NOMO-1 treated with DMSO at 0.1 percent for 48 hours (cell line): ENCODE measurements around the gene SRSF6.
A peak's percentile ranks its signal among the peaks of the same experiment; 100 is the strongest.
"Not testable (repeated sequence)": the region's sequence is repeated elsewhere in the genome, so short reads cannot be mapped to it uniquely, and the experiment has no call there.

Experiments
- DNase-seq: peaks from one replicate; lab custom pipeline; 2025; ENCODE audit not compliant: unreplicated experiment; lab: John Stamatoyannopoulos, UW

Gene SRSF6

DNA sequence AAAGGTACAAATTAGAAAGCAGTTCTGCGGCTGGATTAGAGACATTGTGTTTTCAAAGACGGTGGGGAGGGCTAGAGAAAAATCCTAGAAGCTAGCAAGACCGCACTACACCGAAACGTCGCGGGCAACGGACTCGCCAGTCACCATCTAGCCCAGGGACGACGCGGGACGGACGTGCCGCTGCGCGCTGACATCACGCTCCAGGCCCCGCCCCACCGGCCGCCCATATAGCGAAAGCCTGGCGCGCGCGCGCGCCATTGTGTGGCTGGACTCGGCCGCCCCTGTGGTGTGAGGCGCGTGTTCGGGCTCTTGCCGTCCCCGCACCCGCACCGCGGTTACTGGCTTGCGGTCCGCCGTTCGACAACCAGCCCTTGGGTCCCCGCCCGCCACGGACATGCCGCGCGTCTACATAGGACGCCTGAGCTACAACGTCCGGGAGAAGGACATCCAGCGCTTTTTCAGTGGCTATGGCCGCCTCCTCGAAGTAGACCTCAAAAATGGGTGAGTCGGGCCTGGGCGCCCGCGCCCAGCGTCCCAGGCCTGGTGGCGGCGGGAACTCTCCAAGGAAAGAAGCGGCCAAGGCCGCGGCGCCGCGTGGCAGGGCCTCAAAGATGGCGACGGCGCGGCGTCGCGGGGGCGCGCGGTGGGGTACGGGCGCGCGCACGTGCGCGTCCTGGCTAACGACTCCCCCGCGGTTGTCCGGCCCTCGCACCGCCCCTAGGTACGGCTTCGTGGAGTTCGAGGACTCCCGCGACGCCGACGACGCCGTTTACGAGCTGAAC lies at the start of gene SRSF6:
TSS of gene SRSF6 (plus strand) at position 257 of the 782 bp plus-strand sequence. CDS start at position 395, 138 bp downstream.
- DNase-seq = peak; percentile 89

DNA sequence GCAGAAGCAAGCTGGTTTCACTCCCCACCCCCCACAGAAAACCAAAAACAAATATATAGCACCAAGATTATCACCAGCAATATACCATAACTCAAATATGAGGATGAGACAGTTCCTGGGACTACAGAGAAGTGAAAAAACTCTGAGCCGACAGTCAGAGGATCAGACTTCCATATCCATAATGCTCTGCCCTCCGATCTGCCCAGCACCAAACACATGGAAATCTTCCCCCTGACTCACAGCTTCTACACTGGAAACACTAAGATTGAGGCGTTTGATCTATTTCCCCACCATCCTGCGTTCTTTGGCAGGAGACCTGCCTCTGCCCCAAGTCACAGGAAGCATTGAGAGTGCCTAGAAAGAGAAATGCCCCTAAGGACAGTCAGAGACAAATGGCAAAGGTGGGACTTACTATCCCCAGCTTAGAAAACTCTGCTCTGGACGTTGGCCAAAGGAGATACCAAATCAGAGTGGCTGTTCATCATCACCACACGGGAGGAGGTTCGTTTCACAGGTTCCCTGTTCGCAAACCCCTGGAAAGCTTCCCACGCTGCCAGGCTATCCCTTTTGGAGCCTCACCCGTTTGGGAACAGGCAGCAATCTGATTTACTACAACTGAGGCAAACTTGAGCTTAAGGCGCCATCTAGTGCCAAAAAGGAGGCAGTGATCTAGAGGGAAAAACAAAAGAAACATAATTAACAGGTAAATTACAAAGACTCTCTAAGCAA lies 48.7 kb upstream of the SRSF6 start:
- DNase-seq = peak; percentile 8

DNA sequence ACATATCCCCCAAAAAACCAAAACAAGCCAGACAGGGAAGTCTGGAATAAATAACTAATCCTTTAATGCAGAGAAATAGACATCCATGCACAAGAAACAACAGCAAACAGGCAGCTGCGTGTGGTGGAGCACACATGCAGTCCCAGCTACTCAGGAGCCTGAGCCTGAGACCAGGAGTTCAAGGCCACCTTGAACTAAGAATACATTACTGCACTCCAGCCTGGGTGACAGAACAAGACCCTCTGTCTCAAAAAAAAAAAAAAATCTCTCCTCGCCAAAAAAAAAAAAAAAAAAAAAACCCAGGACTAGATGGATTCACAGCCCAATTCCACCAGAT lies 48.2 kb upstream of the SRSF6 start:
- DNase-seq = no peak

DNA sequence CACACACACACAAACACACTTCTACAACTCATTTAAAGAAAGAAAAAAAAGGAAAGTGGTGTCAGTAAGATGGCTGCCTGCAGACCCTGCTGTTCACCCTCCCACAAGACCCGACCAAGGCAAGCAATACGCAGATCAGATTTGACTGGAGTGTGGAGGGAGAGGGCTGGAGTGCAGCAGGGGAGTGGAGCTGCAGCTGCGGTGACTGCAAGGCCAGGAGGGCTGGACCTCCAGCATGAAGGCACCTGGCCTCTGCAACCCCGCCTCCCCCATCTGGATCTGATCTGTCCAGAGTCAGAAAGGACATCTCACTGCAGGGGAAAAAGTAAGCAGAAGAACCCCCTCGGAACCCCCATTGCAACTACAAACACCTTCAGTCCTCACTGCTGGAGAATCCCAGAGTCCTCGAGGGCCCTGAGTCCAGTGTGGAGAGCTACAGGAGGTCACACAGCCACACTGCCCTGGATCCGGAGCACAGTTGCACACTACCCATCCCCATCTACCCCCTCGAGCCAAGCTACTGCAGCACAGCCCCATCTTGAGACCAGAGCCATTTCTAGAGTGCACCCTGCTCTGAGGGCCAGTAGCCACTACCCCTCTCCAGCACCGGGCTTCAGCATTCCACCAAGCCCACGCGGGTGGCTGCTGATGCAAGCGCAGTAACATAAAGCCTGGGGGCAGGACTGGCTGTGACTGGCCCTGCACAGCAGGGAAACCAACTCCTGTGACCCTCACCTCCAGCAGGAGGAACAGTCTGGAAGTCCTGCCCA lies 41.9 kb upstream of the SRSF6 start:
- no peak for DNase-seq

DNA sequence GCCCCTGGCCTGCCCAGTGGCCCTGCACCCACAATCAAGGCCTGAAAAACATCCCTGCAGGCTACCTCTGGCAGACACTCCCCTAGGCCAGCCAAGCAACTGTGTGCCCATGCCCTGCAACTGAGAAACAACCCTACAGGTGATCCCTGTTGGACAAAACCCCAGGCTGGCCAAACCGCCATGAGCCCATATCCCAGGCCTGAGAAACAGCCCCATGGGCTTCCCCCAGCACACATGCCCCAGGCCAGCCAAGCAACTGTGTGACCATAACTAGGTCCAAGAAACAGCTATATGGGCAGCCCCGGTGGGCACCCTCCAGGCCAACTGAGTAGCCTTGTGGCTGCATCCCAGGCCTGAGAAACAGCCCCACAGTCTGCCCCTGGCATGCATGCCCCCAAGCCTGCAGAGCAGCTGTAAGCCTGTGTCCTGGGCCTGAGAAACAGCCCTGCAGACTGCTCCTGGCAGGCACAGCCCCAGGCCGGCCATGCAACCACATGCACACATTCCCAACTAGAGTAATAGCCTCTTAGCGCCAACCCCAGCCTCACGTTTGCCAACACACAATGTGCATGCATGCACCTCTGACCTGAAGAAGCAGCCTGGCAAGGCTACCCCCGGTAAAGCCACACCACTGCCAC lies 41.0 kb upstream of the SRSF6 start:
- no peak for DNase-seq

DNA sequence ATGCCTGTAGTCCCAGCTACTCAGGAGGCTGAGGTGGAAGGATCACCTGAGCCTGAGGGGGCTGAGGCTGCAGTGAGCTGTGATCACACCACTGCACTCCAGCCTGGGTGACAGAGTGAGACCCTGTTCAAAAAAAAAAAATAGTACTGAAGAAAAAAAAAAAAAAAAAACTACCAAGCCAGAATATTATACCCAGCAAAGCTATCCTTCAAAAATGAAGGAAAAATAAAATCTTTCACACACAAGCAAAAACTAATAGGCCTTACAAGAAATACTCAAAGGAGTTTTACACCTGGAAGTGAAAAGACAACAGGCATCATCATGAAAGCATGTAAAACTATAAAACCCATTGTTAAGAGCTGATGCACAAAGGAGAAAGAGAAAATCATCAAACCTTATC lies 37.5 kb upstream of the SRSF6 start:
- no peak for DNase-seq

DNA sequence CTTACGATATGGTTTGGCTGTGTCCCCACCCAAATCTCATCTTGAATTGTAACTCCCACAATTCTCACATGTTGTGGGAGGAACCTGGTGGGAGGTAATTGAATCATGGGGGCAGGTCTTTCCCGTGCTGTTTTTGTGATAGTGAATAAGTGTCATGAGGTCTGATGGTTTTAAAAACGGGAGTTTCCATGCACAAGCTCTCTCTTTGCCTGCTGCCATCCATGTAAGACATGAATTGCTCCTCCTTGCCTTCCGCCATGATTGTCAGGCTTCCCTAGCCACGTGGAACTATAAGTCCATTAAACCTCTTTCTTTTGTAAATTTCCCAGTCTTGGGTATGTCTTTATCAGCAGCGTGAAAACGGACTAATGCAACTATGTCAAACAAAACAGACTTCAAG lies 36.8 kb upstream of the SRSF6 start:
- DNase-seq = not testable (repeated sequence)

DNA sequence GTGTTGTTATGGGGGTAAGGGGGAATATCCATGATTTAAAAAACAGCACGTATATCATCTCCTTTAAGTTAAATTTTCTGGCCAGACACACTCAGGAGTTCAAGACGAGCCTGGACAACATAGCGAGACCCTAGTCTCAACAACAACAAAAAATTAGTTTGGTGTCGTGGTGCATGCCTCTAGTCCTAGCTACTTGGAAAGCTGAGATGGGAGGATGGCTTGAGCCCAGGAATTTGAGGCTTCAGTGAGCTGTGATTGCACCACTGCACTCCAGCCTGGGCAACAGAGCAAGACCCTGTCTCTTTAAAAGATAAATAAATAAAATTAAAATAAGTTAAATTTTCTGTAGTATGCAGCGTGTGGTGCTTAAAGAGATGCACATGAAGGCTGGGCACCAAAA lies 31.5 kb upstream of the SRSF6 start:
- DNase-seq = no peak

- no peak for DNase-seq
Observed at GRCh38 chr20:43430265-43431133, 27.2 kb upstream of the SRSF6 start.

DNA sequence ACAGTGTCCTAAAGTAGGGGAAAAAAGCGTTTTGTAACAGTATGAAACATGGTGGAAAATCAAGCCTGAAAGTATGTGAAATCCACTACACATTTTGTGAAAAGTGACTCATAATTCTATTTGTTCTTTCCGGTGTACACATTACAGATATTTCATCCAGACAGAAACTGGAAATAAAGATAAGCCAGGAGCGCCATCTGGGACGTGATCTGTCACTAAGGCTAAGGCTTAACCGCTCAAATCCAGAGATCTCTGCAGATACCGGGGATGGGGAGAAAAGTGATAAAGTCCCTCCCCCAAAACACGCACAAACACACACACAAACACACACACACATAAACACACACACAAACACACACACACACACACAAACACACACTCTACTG lies 26.6 kb upstream of the SRSF6 start:
- no peak for DNase-seq

DNA sequence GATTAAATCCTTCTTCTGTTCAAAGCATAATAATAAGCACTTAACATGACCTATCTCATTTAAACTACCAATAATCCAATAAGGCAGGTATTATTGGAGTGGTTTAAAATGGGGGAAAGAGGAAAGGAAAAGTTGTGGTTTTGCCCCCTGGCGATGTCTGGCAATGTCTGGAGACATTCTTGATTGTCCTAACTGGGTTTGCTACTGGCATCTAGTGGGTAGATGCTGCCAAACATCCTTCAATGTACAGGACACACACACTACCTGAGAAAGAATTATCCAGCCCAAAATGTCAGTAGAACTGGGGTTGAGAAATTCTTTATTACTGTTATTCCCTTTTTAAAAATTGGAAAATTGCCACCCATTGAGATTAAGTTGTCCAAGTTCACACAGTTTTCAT lies 25.2 kb upstream of the SRSF6 start:
- DNase-seq = no peak

DNA sequence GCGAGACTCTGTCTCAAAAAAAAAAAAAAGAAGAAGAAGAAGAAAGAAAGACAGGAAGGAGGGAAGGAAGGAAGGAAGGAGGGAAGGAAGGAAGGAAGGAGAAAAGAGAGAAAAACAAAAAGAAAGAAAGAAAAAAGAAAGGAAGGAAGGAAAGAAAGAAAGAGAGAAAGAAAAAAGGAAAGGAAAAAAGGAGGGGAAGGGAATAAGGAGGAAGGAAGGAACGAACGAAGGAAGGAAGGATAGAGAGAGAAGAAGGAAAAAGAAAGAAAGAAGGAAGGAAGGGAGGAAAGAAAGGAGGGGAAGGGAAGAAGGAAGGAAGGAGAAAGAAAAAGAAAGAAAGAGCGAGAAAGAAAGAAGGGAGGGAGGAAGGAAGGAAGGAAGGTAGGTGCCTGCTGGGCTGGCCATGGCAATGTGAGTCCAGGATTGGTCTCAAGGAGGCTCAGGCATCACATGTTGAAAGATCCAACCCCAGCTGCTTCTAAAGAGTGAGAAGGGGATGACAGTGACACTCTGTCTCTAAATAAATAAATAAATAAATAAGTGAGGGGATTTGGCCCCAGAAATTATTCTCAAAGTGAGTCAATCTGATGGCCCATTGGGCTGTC lies 24.3 kb upstream of the SRSF6 start:
- no peak for DNase-seq

DNA sequence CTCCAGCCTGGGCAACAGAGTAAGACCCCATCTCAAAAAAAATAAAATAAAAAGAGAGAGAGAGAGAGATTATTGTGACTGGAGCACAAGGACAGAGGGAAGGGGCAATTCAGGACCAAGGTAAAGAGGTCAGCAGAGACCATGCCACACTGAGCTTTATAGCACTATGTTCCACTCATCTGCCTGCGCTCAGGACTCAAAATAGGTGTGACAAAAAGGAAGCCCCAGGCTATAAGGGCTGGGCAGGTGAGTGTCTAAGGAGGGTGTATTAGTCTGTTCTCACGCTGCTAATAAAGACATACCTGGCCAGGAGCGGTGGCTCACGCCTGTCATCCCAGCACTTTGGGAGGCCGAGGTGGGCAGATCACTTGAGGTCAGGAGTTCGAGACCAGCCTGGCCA lies 23.1 kb upstream of the SRSF6 start:
- DNase-seq = no peak

DNA sequence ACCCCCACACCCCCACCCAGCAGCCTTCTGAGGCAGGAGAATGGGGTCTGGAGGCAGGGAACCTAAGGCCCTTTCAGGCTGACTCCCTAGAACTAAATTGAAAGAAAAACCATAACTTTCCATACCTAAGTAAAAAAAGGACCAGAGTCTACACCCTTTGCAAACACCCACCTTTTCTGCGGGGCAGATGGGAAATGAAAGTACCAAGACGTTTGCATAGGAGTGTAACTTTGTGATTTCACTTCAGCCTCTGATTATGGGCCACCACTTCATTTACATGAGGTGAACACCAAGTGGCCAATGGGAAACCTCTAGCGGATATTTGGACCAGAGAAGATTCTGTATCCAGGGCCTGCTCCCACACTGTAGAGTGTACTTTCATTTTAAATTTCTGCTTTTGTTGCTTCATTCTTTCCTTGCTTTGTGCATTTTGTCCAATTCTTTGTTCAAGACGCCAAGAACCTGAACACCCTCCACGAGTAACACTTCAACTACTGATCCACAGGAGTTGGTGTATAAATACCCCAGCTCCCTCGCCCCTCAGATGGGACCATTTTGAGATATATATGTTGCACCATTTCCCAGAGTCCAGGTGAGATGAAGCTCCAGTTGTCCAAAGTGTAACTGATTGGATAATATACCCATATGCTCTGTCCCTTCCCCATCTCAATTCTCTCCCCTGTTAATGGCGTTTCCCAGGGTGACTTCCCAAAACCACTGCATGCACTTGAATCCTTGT lies 18.9 kb upstream of the SRSF6 start:
- no peak for DNase-seq

GRCh38 chr20:43440531-43440930 lies 17.2 kb upstream of the SRSF6 start:
- no peak for DNase-seq

DNA sequence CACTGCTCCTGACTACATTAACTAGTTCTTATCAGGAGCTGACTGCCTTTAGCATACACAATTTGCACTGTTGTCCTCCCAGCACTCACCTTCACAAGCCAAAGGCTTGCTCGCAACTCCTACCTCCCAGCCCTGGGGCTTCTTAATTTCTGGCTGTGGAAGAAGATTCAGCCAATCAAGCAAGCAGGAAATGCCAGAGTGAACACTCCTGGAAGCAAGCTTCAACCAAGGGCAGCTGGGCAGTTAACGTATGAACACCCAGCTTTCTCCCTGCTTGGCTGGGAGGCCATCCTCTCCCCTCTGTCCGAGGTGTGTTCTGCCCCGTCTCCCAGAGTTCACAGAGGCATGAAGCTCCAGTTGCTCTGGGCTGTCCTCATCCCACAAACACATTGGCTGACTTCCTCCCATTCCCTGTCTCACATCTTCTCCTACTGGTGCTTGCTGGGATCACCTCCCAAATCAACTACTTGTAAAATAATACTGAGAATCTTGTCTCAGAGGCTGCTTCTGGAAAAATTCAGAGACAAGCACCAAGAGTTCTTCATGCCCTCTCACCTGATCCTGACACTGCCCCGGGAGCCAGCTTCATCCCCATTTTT lies 15.3 kb upstream of the SRSF6 start:
- no peak for DNase-seq

DNA sequence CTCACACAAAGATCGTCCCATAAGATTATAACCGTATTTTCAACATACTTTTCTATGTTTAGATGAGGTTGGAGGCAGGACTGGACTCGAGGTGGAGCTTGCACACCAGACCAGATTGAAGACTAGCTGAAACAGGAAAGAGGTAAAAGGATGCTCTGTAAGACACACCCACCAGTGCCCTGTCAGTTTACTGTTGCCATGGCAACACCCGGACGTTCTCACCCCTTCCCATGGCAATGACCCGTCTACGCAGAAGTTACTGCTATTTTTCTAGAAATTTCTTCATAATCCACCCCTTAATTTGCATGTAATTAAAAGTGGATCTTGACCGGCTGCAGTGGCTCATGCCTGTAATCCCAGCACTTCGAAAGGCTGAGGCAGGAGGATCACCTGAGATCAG lies 13.6 kb upstream of the SRSF6 start:
- no peak for DNase-seq

DNA sequence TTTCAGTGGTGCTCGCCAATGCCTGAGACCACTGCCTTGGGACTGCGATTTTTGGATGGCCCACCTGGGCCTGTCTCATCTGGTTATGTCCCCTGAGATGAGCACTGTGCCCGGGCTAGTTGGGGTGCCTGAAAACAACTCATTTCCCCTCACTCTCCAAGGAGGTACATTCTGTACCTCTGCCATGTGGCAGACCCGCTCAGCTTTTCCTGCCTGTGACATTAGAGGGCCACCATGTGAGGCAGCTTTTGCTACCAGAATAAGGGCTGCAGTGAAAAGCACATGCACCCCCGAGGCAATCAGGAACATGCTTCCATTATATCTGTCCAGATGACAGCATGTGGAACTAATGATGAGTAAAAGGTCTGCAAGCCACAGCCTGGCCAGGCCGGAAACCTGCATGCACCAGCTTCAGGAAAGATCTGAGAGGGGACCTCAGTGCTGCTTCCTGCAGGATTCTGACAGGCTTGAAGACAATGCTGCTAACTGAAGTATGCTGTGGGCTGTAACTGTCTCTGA lies 11.3 kb upstream of the SRSF6 start:
- DNase-seq = no peak

- not testable (repeated sequence) for DNase-seq
Observed at GRCh38 chr20:43448431-43448747, 9.3 kb upstream of the SRSF6 start.
